Osteoblast (primary cell): ENCODE measurements around the gene NXN. TPM values are rescaled to one million over a fixed set of nuclear protein-coding genes. Genes with fewer than 3 reads are reported as not detected.
"Not testable (repeated sequence)": the region's sequence is repeated elsewhere in the genome, so short reads cannot be mapped to it uniquely, and the experiment has no call there.

Source experiments
- DNase-seq: peaks from one replicate; pipeline ENCODE4 v3.0.0; 2011; ENCODE audit warnings: low spot score, mixed read lengths; ENCODE audit not compliant: insufficient read length; ENCODE audit errors: missing footprints
- H2AFZ ChIP-seq: 2 replicates; pipeline ENCODE4 v1.6.0; 2011; ENCODE audit warnings: mild to moderate bottlenecking, low read length
- H3K27ac ChIP-seq: 2 replicates; pipeline ENCODE4 v1.5.1; 2011; ENCODE audit warnings: mild to moderate bottlenecking, low read depth, low read length, moderate library complexity
- H3K27me3 ChIP-seq: 2 replicates; pipeline ENCODE4 v1.6.0; 2012; ENCODE audit warnings: mild to moderate bottlenecking, control low read depth, inconsistent platforms, low read length, moderate library complexity; ENCODE audit not compliant: insufficient read depth
- H3K36me3 ChIP-seq: 2 replicates; pipeline ENCODE4 v1.5.1; 2011; ENCODE audit warnings: mild to moderate bottlenecking, low read length, control low read depth, moderate library complexity; ENCODE audit not compliant: insufficient read depth
- H3K4me1 ChIP-seq: 2 replicates; pipeline ENCODE4 v1.5.1; 2011; ENCODE audit warnings: mild to moderate bottlenecking, low read length, control low read depth, moderate library complexity; ENCODE audit not compliant: insufficient read depth
- H3K4me2 ChIP-seq: 2 replicates; pipeline ENCODE4 v1.6.0; 2011; ENCODE audit warnings: mild to moderate bottlenecking, low read length; ENCODE audit not compliant: insufficient read depth
- H3K4me3 ChIP-seq: fragments of 200-600 bp; sonication (generic); 3 replicates; pipeline ENCODE4 v1.5.1; 2012; ENCODE audit warnings: mild to moderate bottlenecking, low read length, inconsistent platforms; ENCODE audit not compliant: insufficient read depth
- H3K79me2 ChIP-seq: 2 replicates; pipeline ENCODE4 v1.6.0; 2012; ENCODE audit warnings: mild to moderate bottlenecking, low read length, control low read depth, inconsistent platforms; ENCODE audit not compliant: insufficient read depth
- H3K9me3 ChIP-seq: 2 replicates; pipeline ENCODE4 v1.5.1; 2011; ENCODE audit warnings: low read depth, low read length, control low read depth
- H4K20me1 ChIP-seq: 2 replicates; pipeline ENCODE4 v1.6.0; 2012; ENCODE audit warnings: mild to moderate bottlenecking, low read length, control low read depth; ENCODE audit not compliant: insufficient read depth
- CTCF ChIP-seq: IDR thresholded peaks from 2 replicates; pipeline ENCODE4 v1.5.1; 2011; ENCODE audit warnings: mild to moderate bottlenecking, low read depth, low read length, moderate library complexity; ENCODE audit errors: extremely low read depth
- total RNA-seq: library from RNA; depleted of rRNA; stranded (reverse); fragments of >200 nt; gene quantifications from 2 replicates; pipeline ENCODE4 v1.2.3, GENCODE V29; 2012

The NXN gene
- total RNA-seq, 1 donor, result 68.8 TPM

DNA sequence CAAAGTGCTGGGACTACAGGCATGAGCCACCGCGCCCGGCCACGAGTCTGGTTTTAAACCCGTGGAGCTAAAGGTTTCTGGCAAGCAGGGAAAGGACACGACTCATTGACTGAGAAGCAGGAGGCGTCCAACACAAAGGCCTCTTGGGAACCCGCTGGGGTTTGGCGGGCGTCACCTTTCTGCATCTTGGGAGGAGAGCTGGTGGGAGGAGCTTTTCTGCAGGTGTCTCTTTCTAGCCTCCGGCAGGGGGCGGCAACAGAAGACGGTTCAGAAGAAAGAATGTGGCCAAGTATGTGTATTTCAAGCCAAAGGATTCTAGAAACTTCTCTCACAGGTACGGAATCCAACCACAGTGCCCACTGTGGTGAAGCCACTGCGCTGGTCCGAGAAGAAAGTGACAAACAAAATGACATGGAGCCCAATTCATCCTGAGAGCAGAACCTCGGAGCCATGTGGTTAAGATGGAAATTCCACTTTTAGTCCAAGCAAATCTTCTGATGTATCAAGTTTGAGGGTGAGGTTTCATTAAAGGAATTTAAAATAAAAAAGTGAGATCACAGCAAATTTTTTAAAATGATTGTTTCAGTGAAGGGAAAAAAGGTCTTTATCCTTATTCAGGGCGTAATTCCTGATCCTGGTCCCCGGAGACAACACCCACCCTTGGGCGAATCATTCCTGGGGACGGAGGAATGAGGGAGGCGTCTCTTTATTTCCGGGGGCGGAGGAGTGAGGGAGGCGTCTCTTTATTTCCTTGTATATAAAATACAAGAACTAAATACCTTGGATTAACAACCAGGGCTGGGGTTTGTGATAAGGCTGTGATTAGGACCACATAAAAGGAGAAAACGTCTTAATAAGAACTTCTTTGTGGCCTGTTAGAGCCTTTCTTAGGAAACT lies 99.8 kb downstream of the NXN start:
- Histone ChIP-seq H2AFZ (no peak overlapping the region), H3K4me2 (peak overlapping the region; percentile 72), H3K27ac (peak overlapping the region; percentile 81), H3K79me2 (no peaks in the 10 kb centered on the region), H3K4me3 (peak overlapping the region; percentile 29), H3K9me3 (no peaks in the 10 kb centered on the region), H4K20me1 (peaks cover 27% of the 10 kb centered on the region), H3K27me3 (no peaks in the 10 kb centered on the region), H3K36me3 (no peaks in the 10 kb centered on the region), H3K4me1 (peaks cover 26% of the 10 kb centered on the region)
- peak; percentile 71 for TF ChIP-seq CTCF
- peak; percentile 92 for DNase-seq

DNA sequence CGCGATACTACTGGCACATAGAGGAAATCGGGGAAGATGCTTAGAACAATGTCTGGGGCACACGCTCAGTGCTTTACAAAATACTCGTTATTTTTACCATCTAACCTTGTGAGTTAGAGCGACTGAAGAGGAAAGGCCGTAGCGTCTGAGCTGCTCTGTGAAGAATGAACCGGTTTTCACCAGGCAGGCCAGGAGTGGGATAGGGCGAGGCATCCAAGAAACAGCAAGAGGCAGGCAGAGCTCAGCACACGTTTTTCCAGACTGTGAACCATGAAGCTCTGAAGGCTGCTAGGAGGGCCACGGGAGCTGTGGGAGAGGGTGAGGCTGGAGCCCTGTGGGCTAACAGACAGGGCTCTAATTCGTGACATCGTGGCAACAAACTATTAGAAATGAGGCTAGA lies 101.9 kb downstream of the NXN start:
- TF ChIP-seq CTCF, result no peak
- Histone ChIP-seq H3K27me3 (no peaks in the 10 kb centered on the region), H3K9me3 (no peaks in the 10 kb centered on the region), H3K4me3 (no peak overlapping the region), H3K4me2 (no peak overlapping the region), H4K20me1 (peaks cover 23% of the 10 kb centered on the region), H3K4me1 (peaks cover 18% of the 10 kb centered on the region), H3K27ac (no peak overlapping the region), H3K79me2 (no peaks in the 10 kb centered on the region), H2AFZ (no peak overlapping the region), H3K36me3 (no peaks in the 10 kb centered on the region)
- no peak for DNase-seq

DNA sequence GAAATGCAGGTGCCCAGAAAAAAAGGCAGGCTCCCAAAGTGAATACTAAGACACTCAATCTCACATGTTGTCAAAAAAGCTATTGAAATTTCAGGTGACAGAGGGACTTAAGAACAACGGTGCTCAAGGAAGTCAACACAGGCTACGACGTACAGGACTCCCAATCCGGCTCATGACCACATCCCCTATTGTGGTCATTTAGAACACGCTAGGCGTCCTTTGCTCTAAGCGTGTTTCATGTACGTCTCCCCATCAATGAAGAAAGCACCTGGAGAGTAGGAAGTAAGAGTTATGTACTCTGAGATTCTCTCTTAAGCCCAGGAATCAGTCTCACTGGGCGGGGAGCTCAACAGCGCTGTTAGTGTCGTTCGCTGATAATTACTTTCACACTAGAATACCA lies 103.3 kb downstream of the NXN start:
- H3K9me3 ChIP-seq, result no peaks in the 10 kb centered on the region
- H3K27ac ChIP-seq, result no peak overlapping the region
- peak; percentile 42 for DNase-seq
- TF ChIP-seq CTCF, result no peak
- H3K79me2 ChIP-seq, result no peaks in the 10 kb centered on the region
- no peak overlapping the region for H3K4me3 ChIP-seq
- peaks cover 18% of the 10 kb centered on the region for H3K4me1 ChIP-seq
- no peak overlapping the region for H3K4me2 ChIP-seq
- H3K36me3 ChIP-seq, result no peaks in the 10 kb centered on the region
- no peaks in the 10 kb centered on the region for H3K27me3 ChIP-seq
- peaks cover 23% of the 10 kb centered on the region for H4K20me1 ChIP-seq
- H2AFZ ChIP-seq, result no peak overlapping the region

DNA sequence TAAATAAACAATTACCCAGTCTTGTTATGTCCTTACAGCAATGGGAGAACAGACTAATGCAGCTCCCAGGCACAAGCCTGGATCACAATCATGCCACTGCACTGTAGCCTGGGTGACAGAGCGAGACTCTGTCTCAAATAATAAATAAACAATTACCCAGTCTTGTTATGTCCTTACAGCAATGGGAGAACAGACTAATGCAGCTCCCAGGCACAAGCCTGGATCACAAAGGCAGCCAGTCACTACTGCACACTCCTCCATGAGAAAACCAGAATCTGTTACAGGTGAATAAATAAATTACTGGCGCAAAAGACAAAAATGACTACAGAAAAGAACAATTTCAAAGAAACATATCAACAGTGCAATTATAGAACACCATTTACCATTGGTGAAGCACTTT lies 105.0 kb downstream of the NXN start:
- peaks cover 16% of the 10 kb centered on the region for H3K4me1 ChIP-seq
- not testable (repeated sequence) for H3K4me2 ChIP-seq, H3K4me3 ChIP-seq, H3K27ac ChIP-seq, H3K27me3 ChIP-seq, H3K79me2 ChIP-seq, H3K36me3 ChIP-seq, H2AFZ ChIP-seq, H3K9me3 ChIP-seq
- peak; percentile 34 for DNase-seq
- H4K20me1 ChIP-seq, result peaks cover 23% of the 10 kb centered on the region
